HuH-7 (cell line): Measurements from ENCODE around the gene TSC22D2.
A peak's percentile ranks its signal among the peaks of the same experiment; 100 is the strongest.

ENCODE experiments used
- DNase-seq: peaks from one replicate; pipeline ENCODE4 v3.0.0; 2011; ENCODE audit warnings: low spot score

Gene TSC22D2

DNA sequence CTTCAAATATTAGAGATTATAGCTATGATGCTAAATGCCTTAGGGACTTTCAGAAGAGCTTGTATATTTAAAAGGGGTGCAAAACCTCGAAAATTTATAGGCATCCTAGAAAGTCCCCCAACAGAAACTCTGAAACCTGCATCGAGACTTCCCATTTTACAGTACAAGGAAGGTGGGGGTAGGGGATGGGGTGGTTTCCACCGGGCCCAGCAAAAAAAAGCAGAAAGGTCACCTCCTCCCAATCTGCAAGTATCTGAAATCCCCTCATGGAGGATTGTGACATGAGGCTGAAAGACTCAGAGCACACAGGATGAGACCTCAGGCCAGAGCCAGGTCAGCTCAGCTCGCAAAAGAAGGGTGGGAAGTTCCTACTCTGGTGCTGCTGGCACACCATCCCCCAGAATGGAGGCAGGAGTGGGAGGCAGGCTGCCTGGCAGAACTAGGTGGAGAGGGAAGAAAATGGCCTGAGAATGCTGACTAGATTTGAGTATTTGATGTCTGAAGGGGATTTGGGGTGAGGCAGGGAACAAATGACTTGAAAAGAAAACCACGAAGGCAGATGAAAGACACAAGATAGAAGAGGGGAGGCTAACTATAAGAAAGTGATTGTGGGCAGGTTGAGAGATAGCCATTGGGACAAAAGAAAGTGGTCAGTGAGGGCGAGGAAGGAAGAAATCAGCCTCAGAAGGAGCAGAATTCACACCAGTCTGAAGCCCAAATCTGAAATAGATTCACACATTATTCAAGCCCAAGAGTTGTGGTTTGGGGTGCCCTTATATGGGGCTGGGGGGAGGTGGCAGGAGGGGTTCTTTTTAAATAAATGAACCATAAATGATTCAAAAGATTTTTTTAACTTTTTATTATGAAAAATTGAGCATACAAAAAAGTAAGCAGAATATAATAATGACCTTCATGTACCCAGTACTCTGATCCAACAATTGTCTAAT, 22.5 kb upstream of the TSC22D2 start:
- DNase-seq = no peak

DNA sequence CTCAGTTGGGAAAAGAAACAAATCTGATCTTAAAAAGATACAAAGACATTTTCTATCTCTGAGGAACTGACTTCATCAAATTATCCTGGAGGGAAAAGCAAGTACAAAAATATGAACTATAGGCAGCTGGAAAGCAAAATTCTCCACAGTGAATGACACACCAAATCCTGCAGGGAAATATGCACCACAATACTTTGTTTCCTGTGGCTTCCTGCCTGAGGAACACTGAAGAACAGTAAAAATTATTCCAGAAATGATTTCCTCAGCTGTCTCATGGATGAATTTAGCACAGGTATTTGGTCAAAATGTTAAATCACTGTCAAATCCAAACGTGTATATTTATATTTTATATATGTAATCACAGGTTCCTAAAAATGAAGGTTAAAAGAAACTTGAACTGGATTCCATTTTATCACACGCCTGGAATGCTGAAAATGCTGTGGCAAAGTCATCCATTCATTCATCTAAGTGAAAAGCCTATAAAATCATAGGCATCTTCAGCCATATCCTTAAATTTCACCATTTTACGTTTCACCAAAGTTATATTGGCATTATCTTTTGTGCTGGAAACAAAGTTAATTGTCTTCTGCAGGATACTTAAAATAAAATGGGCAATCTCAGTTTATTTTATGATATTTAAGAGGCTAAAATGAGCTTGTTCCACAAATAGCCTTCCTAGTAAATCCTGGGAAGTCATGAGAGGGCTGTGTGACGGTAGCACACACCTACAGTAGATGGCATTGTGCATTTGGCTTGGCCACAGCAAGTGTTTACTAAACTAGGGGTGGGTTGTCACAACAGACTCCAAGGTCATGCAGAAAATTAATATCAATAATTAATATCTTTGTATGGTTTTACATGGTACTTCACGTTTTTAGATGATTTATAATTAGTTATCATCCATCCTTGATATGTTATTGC, 19.3 kb upstream of the TSC22D2 start:
- no peak for DNase-seq

DNA sequence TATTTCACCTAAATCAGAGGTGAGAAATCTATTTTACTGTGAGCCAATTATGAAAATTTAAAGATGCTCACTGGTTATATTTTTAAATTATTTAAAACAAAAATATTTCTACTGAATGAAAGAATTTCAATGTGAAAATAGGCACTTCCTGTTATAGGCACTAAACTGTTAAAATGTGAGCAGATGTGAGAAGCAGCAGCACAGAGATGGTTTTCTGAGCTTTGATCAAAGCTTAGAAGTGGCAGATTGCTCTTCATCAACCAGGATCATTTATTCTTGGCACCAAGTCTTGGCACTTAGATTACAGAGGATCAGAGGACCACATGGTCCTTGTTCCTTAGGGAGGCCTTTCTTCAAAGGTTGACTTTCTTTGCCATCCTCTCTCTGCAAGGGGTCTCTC, 18.0 kb upstream of the TSC22D2 start:
- DNase-seq = no peak

DNA sequence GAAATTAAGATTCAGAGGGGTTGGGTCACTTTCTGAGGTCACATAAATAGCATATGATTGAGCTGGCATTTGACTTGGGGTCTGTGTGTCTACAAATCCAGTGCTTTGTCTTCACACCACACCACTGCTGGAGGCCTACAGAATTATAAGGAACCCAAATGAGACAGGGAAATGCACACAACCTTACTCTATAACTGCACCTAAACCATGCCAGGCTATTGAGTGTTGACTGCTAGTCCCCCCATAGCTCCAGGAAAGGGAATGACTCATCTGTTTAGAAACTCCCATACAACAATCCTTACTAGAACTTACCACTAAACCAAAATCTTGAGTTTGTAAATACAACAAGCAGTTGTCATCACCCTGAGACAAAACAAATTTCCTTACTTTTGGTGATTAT, 16.9 kb upstream of the TSC22D2 start:
- no peak for DNase-seq

DNA sequence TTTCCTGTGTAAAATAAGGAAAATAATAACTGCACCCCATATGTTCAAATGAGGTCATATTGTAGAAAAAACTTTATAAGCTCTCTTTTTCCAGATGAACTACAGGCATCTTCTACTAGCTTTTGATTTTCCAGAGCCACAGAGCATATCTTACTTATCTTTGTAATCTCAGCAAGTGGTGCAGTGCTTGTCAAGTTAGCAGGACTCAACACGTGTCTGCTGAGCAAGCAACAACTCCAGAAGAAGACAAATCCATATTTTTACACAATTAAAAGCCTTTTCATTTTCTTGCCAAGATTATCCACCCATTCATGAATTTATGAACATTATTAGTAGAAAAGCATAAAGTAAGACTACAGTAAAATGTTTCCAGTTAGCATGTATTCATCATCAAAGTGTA, 14.4 kb upstream of the TSC22D2 start:
- no peak for DNase-seq

DNA sequence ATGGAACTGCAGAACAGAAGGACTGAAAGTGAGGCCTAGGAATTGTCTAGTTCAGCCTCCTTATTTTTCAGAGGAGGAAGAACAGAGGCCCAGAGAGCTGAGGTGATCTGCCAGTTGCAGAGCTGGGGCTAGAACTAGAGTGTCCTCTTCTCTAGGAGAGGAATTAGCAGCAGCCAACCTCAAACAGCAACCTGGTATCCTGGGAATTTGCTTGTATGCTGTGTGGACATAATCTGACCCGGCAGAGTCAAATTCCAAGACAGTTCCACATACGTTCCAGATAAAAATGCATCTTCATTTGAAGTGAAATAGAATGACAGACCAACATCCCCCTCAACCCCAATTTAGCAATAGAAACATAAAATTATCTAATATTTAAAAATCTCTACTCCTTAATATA, 13.5 kb upstream of the TSC22D2 start:
- DNase-seq = no peak

DNA sequence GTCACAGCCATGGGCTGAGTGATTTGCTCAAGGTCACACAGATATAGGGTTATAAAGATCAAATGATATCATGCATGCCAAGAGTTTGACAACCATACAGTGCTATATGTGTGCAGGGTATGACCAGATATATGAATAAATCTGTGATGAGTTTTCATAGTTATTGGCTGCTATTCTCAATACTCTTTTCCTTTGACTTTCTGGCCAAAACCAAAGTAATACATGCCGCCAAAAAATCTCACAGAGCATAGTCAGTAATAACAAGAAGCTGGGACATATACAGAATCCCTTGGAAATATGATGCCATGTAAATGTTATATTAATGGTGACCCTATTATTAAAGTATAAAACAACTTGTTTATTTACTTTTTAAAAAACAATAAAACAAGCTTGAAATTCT, 11.6 kb upstream of the TSC22D2 start:
- no peak for DNase-seq

DNA sequence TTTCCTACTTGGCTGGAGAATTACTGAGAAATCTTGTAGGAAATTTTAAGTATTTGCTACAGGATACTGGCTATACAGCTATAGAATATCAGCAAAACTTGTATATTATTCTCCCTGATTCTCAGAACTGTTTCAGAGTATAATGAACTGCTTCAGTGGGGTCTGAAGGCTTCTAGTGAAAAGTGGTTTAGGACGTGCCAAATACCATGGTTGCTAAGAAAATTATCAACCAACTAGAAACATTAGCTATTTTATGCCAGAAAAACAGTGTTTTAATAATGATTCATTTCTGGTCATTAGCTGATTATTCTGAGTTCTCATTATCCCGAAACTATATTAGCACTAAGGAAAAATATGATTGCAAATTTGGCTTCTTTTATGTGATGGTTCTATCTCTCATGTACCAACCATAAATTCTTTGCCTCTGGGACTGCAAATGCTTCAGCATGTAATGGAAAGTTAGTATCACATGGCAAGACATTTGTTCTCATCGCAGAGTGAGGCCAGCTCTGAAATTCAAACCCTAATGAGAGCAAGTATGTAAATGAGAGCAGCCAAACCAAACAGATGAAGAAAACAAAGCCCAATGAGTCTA, 11.0 kb upstream of the TSC22D2 start:
- DNase-seq = no peak

DNA sequence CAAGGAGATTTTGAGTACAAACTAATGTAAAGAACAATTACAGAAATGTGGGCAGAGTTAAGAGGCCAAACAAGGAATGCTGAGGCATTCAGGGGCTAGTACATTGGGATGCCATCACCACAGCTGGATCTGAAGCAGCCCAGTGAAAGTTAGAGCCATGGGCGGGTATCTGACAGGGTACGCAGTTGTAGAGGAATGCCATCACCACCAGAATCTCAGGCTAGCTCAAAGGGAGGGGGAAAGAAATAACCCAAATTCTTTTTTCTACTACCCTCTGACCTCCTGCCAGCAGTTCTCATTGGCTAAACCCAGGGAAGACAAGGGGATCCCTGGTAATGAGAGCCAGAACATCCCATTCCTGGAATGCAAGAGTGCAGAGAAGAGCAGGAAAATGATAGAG, 9.0 kb upstream of the TSC22D2 start:
- no peak for DNase-seq

DNA sequence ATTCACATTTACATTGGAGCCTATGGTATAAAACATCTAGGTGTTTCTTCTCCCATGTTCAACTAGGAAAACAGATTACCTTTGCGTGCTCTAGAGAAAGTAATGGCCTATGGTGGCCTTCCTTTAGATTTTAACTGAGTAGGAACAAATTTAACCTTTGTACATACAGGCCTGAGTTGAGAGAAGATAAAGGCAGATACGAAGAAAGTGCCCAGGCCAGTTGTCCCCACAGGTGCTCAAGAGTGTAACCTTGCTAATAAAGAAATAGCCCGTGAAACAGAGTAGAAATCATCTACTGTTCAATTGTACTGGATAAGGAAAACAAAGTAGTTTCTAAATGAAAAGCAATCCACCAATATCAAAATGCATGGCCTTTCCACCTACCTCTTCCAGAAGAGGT, 6.8 kb upstream of the TSC22D2 start:
- DNase-seq = no peak

DNA sequence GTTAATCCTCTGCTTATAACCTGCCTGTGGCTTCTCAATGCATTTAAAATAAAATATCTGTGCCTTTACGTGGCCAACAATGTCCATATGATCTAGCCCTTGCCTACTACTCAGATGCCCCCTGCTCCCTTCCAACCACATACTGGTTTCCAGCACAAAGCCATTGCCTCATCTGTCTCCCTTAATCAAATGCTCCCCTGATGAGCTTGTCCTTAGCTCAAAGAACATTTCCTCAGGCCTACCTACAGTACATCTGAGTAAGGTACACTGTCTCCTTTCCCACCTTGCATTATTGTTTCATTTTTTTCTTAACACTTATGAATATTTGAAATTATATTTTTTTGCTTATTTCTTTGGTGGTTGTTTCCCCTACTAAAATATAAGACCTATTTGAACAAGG, 5.9 kb upstream of the TSC22D2 start:
- DNase-seq = no peak

DNA sequence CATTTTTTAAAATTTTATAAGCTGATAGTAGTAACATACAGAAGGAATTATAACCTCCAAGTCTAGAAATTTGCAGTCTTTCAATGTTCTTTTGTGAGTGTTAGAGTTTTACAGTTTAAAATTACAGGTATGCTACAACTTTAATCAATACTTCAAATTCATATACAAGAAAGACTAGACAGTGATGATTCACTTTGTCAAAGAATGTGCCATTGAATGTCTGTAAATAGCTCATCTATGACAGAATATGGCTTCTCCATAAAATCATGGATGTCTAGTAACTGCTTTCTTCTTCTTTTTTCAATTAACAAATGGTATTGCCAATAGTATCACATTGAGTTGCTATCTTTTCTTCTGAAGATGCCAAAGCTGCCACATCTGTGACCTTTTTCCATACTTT, 4.1 kb upstream of the TSC22D2 start:
- no peak for DNase-seq

DNA sequence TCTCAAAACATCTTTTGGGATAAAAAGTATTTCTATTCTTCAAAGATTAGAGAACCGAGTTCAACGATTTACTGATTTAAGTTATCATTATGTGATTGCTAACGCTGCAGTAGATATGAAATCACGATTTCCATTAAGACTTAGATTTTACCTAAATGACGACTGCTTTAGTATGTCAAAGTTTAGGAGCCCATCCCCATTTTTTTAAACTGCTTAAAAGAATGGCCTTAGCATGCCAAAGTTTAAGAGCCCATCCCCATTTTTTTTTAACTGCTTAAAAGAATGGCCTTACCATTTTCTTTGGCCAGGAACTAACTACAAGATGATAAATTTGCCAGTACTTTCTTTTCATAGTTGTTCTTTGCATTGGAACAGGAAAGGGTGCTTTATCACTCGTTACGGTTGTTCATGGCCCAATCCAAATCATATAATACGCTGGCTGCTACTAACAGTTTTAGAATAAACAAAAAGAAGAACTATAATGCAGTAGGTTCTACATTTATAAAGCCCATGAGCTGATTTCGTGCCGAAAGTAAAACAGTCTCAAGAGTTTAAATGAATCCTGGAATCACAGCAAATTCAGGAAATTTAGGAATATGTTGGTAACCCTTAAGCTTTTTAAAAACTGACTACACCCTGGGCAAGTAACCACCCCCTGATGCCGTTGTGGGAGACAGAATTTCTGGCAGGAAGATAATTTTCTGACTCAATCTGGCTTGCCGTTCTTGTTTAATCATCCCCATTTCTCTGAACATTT, 869 bp upstream of the TSC22D2 start:
- DNase-seq = no peak

DNA sequence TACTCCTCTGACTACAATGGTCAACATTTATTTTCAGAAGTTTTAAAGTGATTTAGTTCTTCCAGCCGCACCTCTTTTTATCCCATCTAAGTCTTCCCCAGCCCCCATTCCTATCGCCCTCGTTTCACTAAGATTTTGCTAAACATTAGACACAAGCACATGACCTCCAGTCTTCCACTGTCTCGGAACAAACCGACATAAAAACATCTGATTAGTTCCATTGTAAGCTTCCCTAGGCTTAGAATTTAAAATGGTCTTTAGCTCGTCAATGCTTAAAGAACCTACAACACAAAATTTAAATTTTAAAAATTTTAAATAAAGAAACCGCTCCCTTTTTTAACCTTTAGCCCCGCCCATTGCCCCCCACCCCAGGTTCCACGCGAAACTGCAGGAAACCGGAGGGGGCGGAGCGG, 284 bp upstream of the TSC22D2 start:
- no peak for DNase-seq

DNA sequence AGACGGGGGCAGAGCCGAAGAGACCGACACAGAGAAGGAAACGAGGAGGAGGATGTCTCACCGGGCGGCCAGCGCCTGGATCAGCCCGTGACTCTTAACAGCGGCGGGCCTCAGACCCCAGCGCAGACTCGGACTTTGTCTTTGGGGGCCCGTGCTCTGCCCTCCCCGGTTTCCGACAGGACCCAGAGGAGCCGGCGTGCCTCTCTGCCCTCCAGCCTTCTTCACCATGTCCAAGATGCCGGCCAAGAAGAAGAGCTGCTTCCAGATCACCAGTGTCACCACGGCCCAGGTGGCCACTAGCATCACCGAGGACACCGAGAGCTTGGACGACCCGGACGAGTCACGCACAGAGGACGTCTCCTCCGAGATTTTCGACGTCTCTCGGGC, 1.0 kb downstream of the TSC22D2 start:
- no peak for DNase-seq

DNA sequence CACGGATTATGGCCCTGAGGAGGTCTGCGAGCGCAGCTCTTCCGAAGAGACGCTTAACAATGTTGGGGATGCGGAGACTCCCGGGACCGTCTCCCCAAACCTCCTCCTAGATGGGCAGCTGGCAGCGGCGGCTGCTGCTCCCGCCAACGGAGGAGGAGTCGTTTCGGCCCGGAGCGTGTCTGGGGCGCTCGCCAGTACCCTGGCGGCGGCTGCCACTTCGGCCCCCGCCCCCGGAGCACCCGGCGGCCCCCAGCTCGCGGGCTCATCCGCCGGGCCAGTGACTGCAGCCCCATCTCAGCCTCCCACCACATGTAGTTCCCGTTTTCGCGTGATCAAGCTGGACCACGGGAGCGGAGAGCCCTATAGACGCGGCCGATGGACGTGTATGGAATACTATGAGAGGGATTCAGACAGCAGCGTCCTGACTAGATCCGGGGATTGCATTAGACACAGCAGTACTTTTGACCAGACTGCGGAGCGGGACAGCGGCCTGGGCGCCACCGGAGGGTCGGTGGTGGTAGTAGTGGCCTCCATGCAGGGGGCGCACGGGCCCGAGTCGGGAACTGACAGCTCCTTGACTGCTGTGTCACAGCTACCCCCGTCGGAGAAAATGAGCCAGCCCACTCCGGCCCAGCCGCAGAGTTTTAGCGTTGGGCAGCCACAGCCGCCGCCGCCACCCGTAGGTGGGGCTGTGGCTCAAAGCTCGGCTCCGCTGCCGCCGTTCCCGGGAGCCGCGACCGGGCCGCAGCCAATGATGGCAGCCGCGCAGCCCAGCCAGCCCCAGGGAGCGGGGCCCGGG, 1.6 kb downstream of the TSC22D2 start:
- DNase-seq = peak; percentile 56

DNA sequence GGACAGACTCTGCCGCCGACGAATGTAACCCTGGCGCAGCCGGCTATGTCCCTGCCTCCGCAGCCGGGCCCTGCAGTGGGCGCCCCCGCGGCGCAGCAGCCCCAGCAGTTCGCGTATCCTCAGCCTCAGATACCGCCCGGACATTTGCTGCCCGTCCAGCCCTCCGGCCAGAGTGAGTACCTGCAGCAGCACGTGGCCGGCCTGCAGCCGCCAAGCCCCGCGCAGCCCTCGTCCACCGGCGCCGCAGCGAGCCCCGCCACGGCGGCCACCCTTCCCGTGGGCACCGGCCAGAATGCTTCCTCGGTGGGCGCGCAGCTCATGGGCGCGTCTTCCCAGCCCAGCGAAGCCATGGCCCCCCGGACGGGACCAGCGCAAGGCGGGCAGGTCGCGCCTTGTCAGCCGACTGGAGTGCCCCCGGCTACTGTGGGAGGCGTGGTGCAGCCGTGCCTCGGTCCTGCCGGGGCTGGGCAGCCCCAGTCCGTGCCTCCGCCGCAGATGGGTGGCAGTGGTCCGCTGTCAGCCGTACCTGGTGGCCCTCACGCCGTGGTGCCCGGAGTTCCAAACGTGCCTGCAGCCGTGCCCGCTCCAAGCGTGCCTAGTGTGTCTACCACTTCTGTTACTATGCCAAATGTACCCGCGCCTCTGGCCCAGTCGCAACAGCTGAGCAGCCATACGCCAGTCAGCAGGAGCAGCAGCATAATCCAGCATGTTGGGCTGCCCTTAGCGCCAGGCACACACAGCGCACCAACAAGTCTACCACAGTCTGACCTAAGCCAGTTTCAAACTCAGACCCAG, 2.4 kb downstream of the TSC22D2 start:
- no peak for DNase-seq

DNA sequence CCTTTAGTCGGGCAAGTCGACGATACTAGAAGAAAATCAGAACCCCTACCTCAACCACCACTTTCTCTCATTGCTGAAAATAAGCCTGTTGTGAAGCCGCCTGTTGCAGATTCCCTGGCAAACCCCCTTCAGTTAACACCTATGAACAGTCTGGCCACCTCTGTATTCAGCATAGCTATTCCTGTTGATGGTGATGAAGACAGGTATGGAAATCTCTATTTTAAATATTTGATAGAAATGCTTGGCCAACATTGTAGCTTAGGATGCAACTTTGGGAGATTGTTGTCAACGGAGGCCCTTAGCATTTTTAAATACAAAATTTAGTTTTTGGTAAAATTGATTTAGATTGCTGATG, 3.0 kb downstream of the TSC22D2 start:
- DNase-seq = no peak

DNA sequence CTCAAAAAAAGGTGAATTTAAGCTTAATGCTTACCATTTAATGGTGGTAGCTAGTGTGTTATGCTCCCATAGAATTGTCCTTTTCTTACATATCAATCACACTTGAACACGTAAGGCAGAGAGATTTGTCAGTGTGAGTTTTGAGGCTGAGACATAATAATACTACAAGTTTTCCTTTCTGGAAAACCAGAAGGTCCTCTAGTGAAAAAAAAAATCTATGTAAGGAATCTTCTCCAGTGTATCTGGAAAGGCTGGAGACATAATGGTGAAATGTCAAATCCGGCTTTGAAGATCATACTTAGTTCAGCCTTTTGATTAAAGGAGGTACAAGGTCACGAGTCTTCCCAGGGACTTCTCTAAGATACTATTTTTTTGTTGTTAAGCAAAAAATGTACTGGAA, 3.4 kb downstream of the TSC22D2 start:
- DNase-seq = no peak

DNA sequence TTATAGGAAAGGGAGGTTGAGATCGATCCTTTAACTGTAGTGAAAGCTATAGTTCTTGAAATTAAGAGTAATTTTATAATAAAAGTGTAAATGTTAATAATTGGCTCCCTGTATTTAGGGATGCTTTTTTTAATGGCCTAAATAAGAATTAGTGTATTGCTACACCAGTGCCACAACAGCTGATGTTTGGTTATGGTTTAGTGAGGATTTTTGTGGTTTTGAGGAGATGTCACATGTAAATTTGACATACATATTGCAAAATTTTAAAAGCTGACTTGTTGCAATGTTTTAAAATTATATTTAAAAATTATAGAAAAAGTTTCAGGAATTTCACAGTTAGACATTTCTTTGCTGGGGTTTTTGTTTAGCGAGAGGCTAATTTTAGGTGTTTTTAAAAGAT, 3.9 kb downstream of the TSC22D2 start:
- no peak for DNase-seq
